HG02763 (cell line): ENCODE data around the gene CDC42SE2.
A peak's percentile ranks its signal among the peaks of the same experiment; 100 is the strongest.
"Not testable (repeated sequence)": the region's sequence is repeated elsewhere in the genome, so short reads cannot be mapped to it uniquely, and the experiment has no call there.

Experiments
- ATAC-seq: cut with Tn5 transposase; IDR thresholded peaks from one replicate; pipeline ENCODE4 v1.9.1; 2021; ENCODE audit warnings: mild to moderate bottlenecking, moderate library complexity; ENCODE audit not compliant: unreplicated experiment

CDC42SE2 gene

GRCh38 chr5:131386779-131387178, 122.9 kb downstream of the CDC42SE2 start:
- ATAC-seq, result no peak

GRCh38 chr5:131387255-131387654, 123.4 kb downstream of the CDC42SE2 start:
- ATAC-seq, result no peak

- ATAC-seq, result no peak
Observed at GRCh38 chr5:131389096-131389868, 125.4 kb downstream of the CDC42SE2 start.

GRCh38 chr5:131389869-131390265, 126.0 kb downstream of the CDC42SE2 start:
- no peak for ATAC-seq

GRCh38 chr5:131392466-131393095, 128.7 kb downstream of the CDC42SE2 start:
- no peak for ATAC-seq

- ATAC-seq, result no peak
Observed at GRCh38 chr5:131393498-131393968, 129.7 kb downstream of the CDC42SE2 start.

GRCh38 chr5:131394128-131394527, 130.3 kb downstream of the CDC42SE2 start:
- peak; percentile 72 for ATAC-seq

GRCh38 chr5:131396015-131396414, 132.2 kb downstream of the CDC42SE2 start:
- ATAC-seq, result peak; percentile 78

GRCh38 chr5:131396630-131397273, 132.9 kb downstream of the CDC42SE2 start:
- no peak for ATAC-seq

GRCh38 chr5:131399007-131399406, 135.2 kb downstream of the CDC42SE2 start:
- not testable (repeated sequence) for ATAC-seq

- no peak for ATAC-seq
Observed at GRCh38 chr5:131400585-131400984, 136.7 kb downstream of the CDC42SE2 start.

- ATAC-seq, result no peak
Observed at GRCh38 chr5:131405674-131406073, 141.8 kb downstream of the CDC42SE2 start.

GRCh38 chr5:131406076-131406475, 142.2 kb downstream of the CDC42SE2 start:
- no peak for ATAC-seq

GRCh38 chr5:131406975-131407638, 143.3 kb downstream of the CDC42SE2 start:
- no peak for ATAC-seq

- peak; percentile 70 for ATAC-seq
Observed at GRCh38 chr5:131413605-131414559, 150.0 kb downstream of the CDC42SE2 start.

- peak; percentile 77 for ATAC-seq
Observed at GRCh38 chr5:131416729-131417128, 152.9 kb downstream of the CDC42SE2 start.

GRCh38 chr5:131417240-131417869, 153.5 kb downstream of the CDC42SE2 start:
- peak; percentile 22 for ATAC-seq

GRCh38 chr5:131418846-131419245, 155.0 kb downstream of the CDC42SE2 start:
- no peak for ATAC-seq

- no peak for ATAC-seq
Observed at GRCh38 chr5:131419877-131420276, 156.0 kb downstream of the CDC42SE2 start.

- no peak for ATAC-seq
Observed at GRCh38 chr5:131423056-131423455, 159.2 kb downstream of the CDC42SE2 start.
